Measurements from ENCODE around the gene CALML6. TPM values are rescaled to one million over a fixed set of nuclear protein-coding genes. Genes with fewer than 3 reads are reported as not detected.
A peak's percentile ranks its signal among the peaks of the same experiment; 100 is the strongest.

Gene CALML6
- polyA plus RNA-seq, 1 donor from 2014 or later: not detected

- Histone ChIP-seq H3K27ac (ENCODE audit: low read length) (peak overlapping the region; percentile 89), H3K4me3 (ENCODE audit: low read length) (peak overlapping the region; percentile 86), H3K4me2 (ENCODE audit: low read length) (peak overlapping the region; percentile 96), H3K9me3 (ENCODE audit: low read length) (no peaks in the 10 kb centered on the region), H3K9me2 (ENCODE audit: insufficient read depth, low read length) (no peaks in the 10 kb centered on the region), H3F3A (ENCODE audit: insufficient read depth, low read length, poor library complexity, severe bottlenecking) (peaks cover 11% of the 10 kb centered on the region), H3K9ac (ENCODE audit: low read length) (peak overlapping the region; percentile 97), H3K36me3 (ENCODE audit: insufficient read depth, low read length) (no peaks in the 10 kb centered on the region), H4K20me1 (ENCODE audit: insufficient read depth) (peaks cover 12% of the 10 kb centered on the region), H2AFZ (ENCODE audit: low read depth, low read length) (peak overlapping the region; percentile 51), H3K27me3 (ENCODE audit: insufficient read depth, low read depth, low read length) (no peaks in the 10 kb centered on the region), H3K79me2 (replicated peaks; ENCODE audit: insufficient read depth, low read length) (peaks cover 39% of the 10 kb centered on the region)
- TF ChIP-seq CTCF (IDR thresholded peaks at IDR 0.05; ENCODE audit: poor library complexity, severe bottlenecking) (no peak), EP300 (conservative IDR thresholded peaks at IDR 0.05; ENCODE audit: poor library complexity, severe bottlenecking) (no peak), TAF1 (IDR thresholded peaks at IDR 0.05; ENCODE audit: low read depth) (no peak), RAD21 (conservative IDR thresholded peaks at IDR 0.05) (no peak), EZH2 (IDR thresholded peaks at IDR 0.05; ENCODE audit: borderline replicate concordance, insufficient read depth, low read length, poor library complexity, severe bottlenecking) (no peak), REST (IDR thresholded peaks at IDR 0.05; ENCODE audit: borderline replicate concordance) (no peak), MXI1 (conservative IDR thresholded peaks at IDR 0.05; ENCODE audit: poor library complexity, severe bottlenecking) (no peak), SMC3 (conservative IDR thresholded peaks at IDR 0.05; ENCODE audit: poor library complexity) (no peak), POLR2AphosphoS5 (IDR thresholded peaks at IDR 0.05) (no peak)
Measured at GRCh38 chr1:1892079-1892762, 22.8 kb upstream of the CALML6 start.

- no peak for TF ChIP-seq RAD21 (conservative IDR thresholded peaks at IDR 0.05)
- H3K4me3 ChIP-seq (ENCODE audit: low read length): peak overlapping the region; percentile 86
- H3K9me3 ChIP-seq (ENCODE audit: low read length): no peaks in the 10 kb centered on the region
- peak overlapping the region; percentile 97 for H3K9ac ChIP-seq (ENCODE audit: low read length)
- peaks cover 11% of the 10 kb centered on the region for H3F3A ChIP-seq (ENCODE audit: insufficient read depth, low read length, poor library complexity, severe bottlenecking)
- H4K20me1 ChIP-seq (ENCODE audit: insufficient read depth): peaks cover 7% of the 10 kb centered on the region
- no peak overlapping the region for H2AFZ ChIP-seq (ENCODE audit: low read depth, low read length)
- H3K4me2 ChIP-seq (ENCODE audit: low read length): no peak overlapping the region
- no peak overlapping the region for H3K27ac ChIP-seq (ENCODE audit: low read length)
- no peaks in the 10 kb centered on the region for H3K36me3 ChIP-seq (ENCODE audit: insufficient read depth, low read length)
- H3K9me2 ChIP-seq (ENCODE audit: insufficient read depth, low read length): no peaks in the 10 kb centered on the region
- no peaks in the 10 kb centered on the region for H3K27me3 ChIP-seq (ENCODE audit: insufficient read depth, low read depth, low read length)
- H3K79me2 ChIP-seq (replicated peaks; ENCODE audit: insufficient read depth, low read length): peaks cover 33% of the 10 kb centered on the region
Measured at GRCh38 chr1:1892763-1893120, 22.3 kb upstream of the CALML6 start.
